SU-DHL-6 (cell line): ENCODE data around the gene OR4D10.

Experiments
- H2AFZ ChIP-seq: fragments of 200-600 bp; sonication (generic); 2 replicates; pipeline ENCODE4 v1.6.1; 2014; ENCODE audit warnings: low read depth, mild to moderate bottlenecking, moderate library complexity, mixed read lengths, antibody characterized with exemption, low read length; ENCODE audit not compliant: severe bottlenecking
- H3F3A ChIP-seq: fragments of 200-600 bp; shearing (Covaris generic); 2 replicates; pipeline ENCODE4 v1.6.0; 2016; ENCODE audit warnings: antibody characterized with exemption, mild to moderate bottlenecking; ENCODE audit not compliant: insufficient read depth
- H3K27ac ChIP-seq: fragments of 200-600 bp; sonication (generic); 2 replicates; pipeline ENCODE4 v1.5.1; 2016; ENCODE audit warnings: low read depth, mild to moderate bottlenecking, low read length, moderate library complexity, mixed read lengths
- H3K27me3 ChIP-seq: fragments of 200-600 bp; sonication (generic), shearing (Covaris generic); 2 replicates; pipeline ENCODE4 v1.6.0; 2014; ENCODE audit warnings: mild to moderate bottlenecking, low read length
- H3K36me3 ChIP-seq: fragments of 200-600 bp; sonication (generic); 2 replicates; pipeline ENCODE4 v1.6.1; 2014; ENCODE audit warnings: mild to moderate bottlenecking, low read length, mixed read lengths
- H3K4me2 ChIP-seq: fragments of 300-600, 200-600 bp; shearing (Covaris generic), sonication (generic); 2 replicates; pipeline ENCODE4 v1.6.0; 2014; ENCODE audit warnings: low read length, low read depth, mild to moderate bottlenecking; ENCODE audit not compliant: poor library complexity, severe bottlenecking
- H3K4me3 ChIP-seq: fragments of 200-600 bp; sonication (generic); 2 replicates; pipeline ENCODE4 v1.5.1; 2014; ENCODE audit warnings: antibody characterized with exemption, low read length, mild to moderate bottlenecking, mixed read lengths; ENCODE audit not compliant: insufficient read depth, poor library complexity, severe bottlenecking
- H3K79me2 ChIP-seq: fragments of 200-600 bp; sonication (generic); 2 replicates; pipeline ENCODE4 v1.6.1; 2014; ENCODE audit warnings: mild to moderate bottlenecking, low read length, moderate library complexity; ENCODE audit not compliant: insufficient read depth
- H3K9ac ChIP-seq: fragments of 200-600 bp; sonication (generic); 2 replicates; pipeline ENCODE4 v1.7.0; 2014; ENCODE audit warnings: mild to moderate bottlenecking, low read length
- H3K9me2 ChIP-seq: fragments of 200-600 bp; sonication (generic); replicated peaks from 2 replicates; pipeline ENCODE4 v1.6.1; 2014; ENCODE audit warnings: low read length; ENCODE audit not compliant: insufficient read depth
- H3K9me3 ChIP-seq: fragments of 200-600 bp; sonication (generic); 2 replicates; pipeline ENCODE4 v1.6.1; 2014; ENCODE audit warnings: low read length, mixed read lengths; ENCODE audit not compliant: insufficient read depth
- H4K20me1 ChIP-seq: fragments of 200-600 bp; sonication (generic); 2 replicates; pipeline ENCODE4 v1.6.1; 2014; ENCODE audit warnings: low read depth, mild to moderate bottlenecking, antibody characterized with exemption, low read length, moderate library complexity, mixed read lengths
- EZH2phosphoT487 ChIP-seq: fragments of 200-600 bp; sonication (generic), shearing (Covaris generic); conservative IDR thresholded peaks from 2 replicates; pipeline ENCODE4 v1.6.1; 2018; ENCODE audit warnings: mild to moderate bottlenecking, antibody characterized with exemption, low read length, moderate library complexity, mixed read lengths
- TF ChIP-seq, protein P1 (sequence below): fragments of 200-600 bp; sonication (generic); IDR thresholded peaks from one replicate; pipeline ENCODE4 v1.5.1; 2017; ENCODE audit warnings: antibody characterized with exemption, mild to moderate bottlenecking, low read length, moderate library complexity; ENCODE audit not compliant: insufficient read depth, poor library complexity, severe bottlenecking

Gene OR4D10

DNA sequence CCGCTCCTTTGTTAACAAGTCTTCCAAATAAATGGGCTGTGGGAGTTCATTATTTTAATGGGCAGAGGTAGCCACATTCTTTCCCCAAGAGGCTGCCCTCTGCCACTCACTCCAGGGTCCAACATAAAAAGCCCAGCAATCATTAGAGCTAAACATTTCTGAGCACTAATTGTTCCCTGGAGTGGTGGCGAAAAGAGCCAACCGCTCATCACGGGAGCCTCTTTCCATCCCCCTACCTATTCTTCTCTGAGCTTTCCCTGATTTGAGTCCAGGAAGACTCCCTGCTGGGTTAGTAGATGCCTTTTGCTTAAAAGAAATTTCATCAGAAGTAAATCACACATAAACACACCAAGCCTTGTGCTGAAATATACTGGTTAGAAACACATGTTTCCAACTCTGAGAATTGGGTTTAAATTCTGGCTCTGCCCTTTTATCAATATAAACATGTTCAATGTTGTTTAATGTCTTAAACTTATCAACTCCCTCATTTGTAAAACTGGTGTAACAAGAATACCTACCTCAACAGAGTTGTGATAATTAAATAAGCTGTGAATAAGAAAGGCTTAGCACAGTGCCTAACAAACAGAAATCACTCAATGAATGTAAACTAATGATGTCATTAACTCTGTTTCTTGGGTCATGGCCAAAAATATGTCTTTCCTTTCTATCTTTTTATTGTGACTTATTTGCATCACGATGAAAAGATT lies 46.6 kb upstream of the OR4D10 start, which contains the start of gene OR5A2:
Gene OR5A2, minus strand, starts transcription at position 53 of the 707 bp plus-strand sequence. CDS start 3,460 bp downstream, outside the sequence.
- H4K20me1 ChIP-seq, result no peaks in the 10 kb centered on the region
- H3K9me2 ChIP-seq, result no peaks in the 10 kb centered on the region
- no peak within 1 kb of the TSS for H2AFZ ChIP-seq
- no peak within 1 kb of the TSS for H3K4me3 ChIP-seq
- no peak for TF ChIP-seq EZH2phosphoT487
- TF ChIP-seq, protein P1, sequence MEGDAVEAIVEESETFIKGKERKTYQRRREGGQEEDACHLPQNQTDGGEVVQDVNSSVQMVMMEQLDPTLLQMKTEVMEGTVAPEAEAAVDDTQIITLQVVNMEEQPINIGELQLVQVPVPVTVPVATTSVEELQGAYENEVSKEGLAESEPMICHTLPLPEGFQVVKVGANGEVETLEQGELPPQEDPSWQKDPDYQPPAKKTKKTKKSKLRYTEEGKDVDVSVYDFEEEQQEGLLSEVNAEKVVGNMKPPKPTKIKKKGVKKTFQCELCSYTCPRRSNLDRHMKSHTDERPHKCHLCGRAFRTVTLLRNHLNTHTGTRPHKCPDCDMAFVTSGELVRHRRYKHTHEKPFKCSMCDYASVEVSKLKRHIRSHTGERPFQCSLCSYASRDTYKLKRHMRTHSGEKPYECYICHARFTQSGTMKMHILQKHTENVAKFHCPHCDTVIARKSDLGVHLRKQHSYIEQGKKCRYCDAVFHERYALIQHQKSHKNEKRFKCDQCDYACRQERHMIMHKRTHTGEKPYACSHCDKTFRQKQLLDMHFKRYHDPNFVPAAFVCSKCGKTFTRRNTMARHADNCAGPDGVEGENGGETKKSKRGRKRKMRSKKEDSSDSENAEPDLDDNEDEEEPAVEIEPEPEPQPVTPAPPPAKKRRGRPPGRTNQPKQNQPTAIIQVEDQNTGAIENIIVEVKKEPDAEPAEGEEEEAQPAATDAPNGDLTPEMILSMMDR, result no peak
- H3K79me2 ChIP-seq, result no peaks in the 10 kb centered on the region
- H3K27me3 ChIP-seq, result no peaks in the 10 kb centered on the region
- no peak within 1 kb of the TSS for H3K9ac ChIP-seq
- no peaks in the 10 kb centered on the region for H3K36me3 ChIP-seq
- H3F3A ChIP-seq, result no peaks in the 10 kb centered on the region
- no peaks in the 10 kb centered on the region for H3K9me3 ChIP-seq
- H3K27ac ChIP-seq, result no peak within 1 kb of the TSS
- H3K4me2 ChIP-seq, result no peak within 1 kb of the TSS

DNA sequence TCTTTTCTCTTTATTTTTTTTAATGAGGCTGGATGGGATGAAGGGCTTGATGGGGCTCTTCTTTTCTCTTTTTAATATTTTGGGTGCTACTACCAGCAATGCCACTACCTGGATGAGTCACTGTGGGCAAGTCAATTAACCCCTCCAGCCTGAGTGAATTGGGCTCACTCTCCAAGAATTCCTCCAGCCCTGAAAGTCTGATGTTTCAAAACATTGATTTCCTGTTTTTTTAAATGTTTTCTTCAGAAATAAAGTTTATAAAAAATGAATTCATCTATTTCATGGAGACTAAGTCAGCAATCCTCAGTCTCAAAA lies 46.1 kb upstream of the OR4D10 start:
- no peaks in the 10 kb centered on the region for H3K27me3 ChIP-seq
- no peak overlapping the region for H3K9ac ChIP-seq
- no peaks in the 10 kb centered on the region for H3F3A ChIP-seq
- H3K4me3 ChIP-seq, result no peak overlapping the region
- no peak overlapping the region for H2AFZ ChIP-seq
- H3K9me2 ChIP-seq, result no peaks in the 10 kb centered on the region
- no peak overlapping the region for H3K27ac ChIP-seq
- no peak overlapping the region for H3K4me2 ChIP-seq
- no peaks in the 10 kb centered on the region for H4K20me1 ChIP-seq
- no peak for TF ChIP-seq EZH2phosphoT487
- TF ChIP-seq, protein P1, result no peak
- no peaks in the 10 kb centered on the region for H3K36me3 ChIP-seq
- H3K9me3 ChIP-seq, result no peaks in the 10 kb centered on the region
- no peaks in the 10 kb centered on the region for H3K79me2 ChIP-seq

DNA sequence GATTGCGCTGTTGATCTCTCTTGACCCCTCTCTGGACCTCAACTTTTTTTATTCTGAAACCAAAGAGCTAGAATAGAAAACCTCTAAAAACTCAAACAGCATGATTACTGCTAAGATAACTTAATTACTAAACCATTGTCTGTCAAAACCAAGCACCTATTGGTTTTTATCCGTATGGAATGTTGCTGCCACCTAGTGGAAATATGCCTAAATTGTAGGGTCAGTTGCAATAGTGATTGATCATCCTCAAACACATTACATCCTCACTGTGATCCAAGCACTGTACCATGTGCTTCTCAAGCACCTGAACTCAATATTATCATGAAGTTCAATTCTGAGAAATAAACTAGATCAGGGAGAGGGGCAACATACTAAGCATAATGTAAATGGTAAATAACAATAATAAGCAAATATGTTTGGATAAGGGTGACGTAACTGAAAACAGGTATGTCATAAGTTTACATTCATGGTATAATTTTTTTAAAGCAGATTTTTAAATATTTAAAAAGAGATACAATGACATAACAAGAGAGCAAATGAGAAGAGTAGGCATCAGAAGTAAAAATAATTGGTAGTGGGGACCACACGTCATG lies 43.1 kb upstream of the OR4D10 start:
- Histone ChIP-seq H3K4me2 (no peak overlapping the region), H3K36me3 (no peaks in the 10 kb centered on the region), H3K9me3 (no peaks in the 10 kb centered on the region), H3K9ac (no peak overlapping the region), H3K4me3 (no peak overlapping the region), H4K20me1 (no peaks in the 10 kb centered on the region), H3K27ac (no peak overlapping the region), H2AFZ (no peak overlapping the region), H3K79me2 (no peaks in the 10 kb centered on the region), H3K9me2 (no peaks in the 10 kb centered on the region), H3F3A (no peaks in the 10 kb centered on the region), H3K27me3 (no peaks in the 10 kb centered on the region)
- TF ChIP-seq, protein P1, result peak; percentile 58
- TF ChIP-seq EZH2phosphoT487, result no peak
